HG03108 (cell line): ENCODE results near the gene ZNF865.
"Not testable (repeated sequence)": the region's sequence is repeated elsewhere in the genome, so short reads cannot be mapped to it uniquely, and the experiment has no call there.

Source experiments
- ATAC-seq: cut with Tn5 transposase; IDR thresholded peaks from one replicate; pipeline ENCODE4 v1.9.1; 2021; ENCODE audit warnings: moderate library complexity; ENCODE audit not compliant: unreplicated experiment

Gene ZNF865

GRCh38 chr19:55605637-55606470, at the start of gene ZNF865:
Gene ZNF865 (plus strand): TSS chr19:55605647. CDS start chr19:55613619, 7,972 bp downstream.
- no peak for ATAC-seq

- ATAC-seq, result no peak
Observed at GRCh38 chr19:55559684-55560083, 45.8 kb upstream of the ZNF865 start.

GRCh38 chr19:55563261-55563690, 42.2 kb upstream of the ZNF865 start:
- no peak for ATAC-seq

- ATAC-seq, result no peak
Observed at GRCh38 chr19:55566823-55567222, 38.6 kb upstream of the ZNF865 start.

GRCh38 chr19:55567708-55568328, 37.6 kb upstream of the ZNF865 start:
- ATAC-seq, result no peak

GRCh38 chr19:55569477-55569876, 36.0 kb upstream of the ZNF865 start:
- not testable (repeated sequence) for ATAC-seq

GRCh38 chr19:55573929-55574328, 31.5 kb upstream of the ZNF865 start:
- ATAC-seq, result not testable (repeated sequence)

GRCh38 chr19:55576746-55577145, 28.7 kb upstream of the ZNF865 start:
- ATAC-seq, result no peak

- ATAC-seq, result no peak
Observed at GRCh38 chr19:55578031-55578760, 27.3 kb upstream of the ZNF865 start.

GRCh38 chr19:55578761-55579747, 26.4 kb upstream of the ZNF865 start:
- ATAC-seq, result no peak

GRCh38 chr19:55579766-55580621, 25.5 kb upstream of the ZNF865 start:
- ATAC-seq, result no peak

- no peak for ATAC-seq
Observed at GRCh38 chr19:55580628-55581144, 24.8 kb upstream of the ZNF865 start, which contains the start of gene ZNF579. Gene ZNF579 (minus strand): TSS chr19:55580848. CDS start chr19:55579639, 1,209 bp downstream.

GRCh38 chr19:55581145-55581822, 24.2 kb upstream of the ZNF865 start:
- ATAC-seq, result no peak

GRCh38 chr19:55581823-55582223, 23.6 kb upstream of the ZNF865 start:
- ATAC-seq, result no peak

- not testable (repeated sequence) for ATAC-seq
Observed at GRCh38 chr19:55582284-55582683, 23.2 kb upstream of the ZNF865 start.

GRCh38 chr19:55583897-55584296, 21.6 kb upstream of the ZNF865 start:
- ATAC-seq, result not testable (repeated sequence)

GRCh38 chr19:55584871-55585270, 20.6 kb upstream of the ZNF865 start:
- ATAC-seq, result no peak

- ATAC-seq, result no peak
Observed at GRCh38 chr19:55585658-55586339, 19.6 kb upstream of the ZNF865 start.
